ENCODE results near the gene ATP6AP1. TPM values are rescaled to one million over a fixed set of nuclear protein-coding genes. Genes with fewer than 3 reads are reported as not detected.
"Not testable (repeated sequence)": the region's sequence is repeated elsewhere in the genome, so short reads cannot be mapped to it uniquely, and the experiment has no call there.

ATP6AP1 gene
- total and polyA plus RNA-seq, 2 donors (not counting 1 experiment from before 2014, with no cell fraction given): 47.1 to 57.7 TPM

DNA sequence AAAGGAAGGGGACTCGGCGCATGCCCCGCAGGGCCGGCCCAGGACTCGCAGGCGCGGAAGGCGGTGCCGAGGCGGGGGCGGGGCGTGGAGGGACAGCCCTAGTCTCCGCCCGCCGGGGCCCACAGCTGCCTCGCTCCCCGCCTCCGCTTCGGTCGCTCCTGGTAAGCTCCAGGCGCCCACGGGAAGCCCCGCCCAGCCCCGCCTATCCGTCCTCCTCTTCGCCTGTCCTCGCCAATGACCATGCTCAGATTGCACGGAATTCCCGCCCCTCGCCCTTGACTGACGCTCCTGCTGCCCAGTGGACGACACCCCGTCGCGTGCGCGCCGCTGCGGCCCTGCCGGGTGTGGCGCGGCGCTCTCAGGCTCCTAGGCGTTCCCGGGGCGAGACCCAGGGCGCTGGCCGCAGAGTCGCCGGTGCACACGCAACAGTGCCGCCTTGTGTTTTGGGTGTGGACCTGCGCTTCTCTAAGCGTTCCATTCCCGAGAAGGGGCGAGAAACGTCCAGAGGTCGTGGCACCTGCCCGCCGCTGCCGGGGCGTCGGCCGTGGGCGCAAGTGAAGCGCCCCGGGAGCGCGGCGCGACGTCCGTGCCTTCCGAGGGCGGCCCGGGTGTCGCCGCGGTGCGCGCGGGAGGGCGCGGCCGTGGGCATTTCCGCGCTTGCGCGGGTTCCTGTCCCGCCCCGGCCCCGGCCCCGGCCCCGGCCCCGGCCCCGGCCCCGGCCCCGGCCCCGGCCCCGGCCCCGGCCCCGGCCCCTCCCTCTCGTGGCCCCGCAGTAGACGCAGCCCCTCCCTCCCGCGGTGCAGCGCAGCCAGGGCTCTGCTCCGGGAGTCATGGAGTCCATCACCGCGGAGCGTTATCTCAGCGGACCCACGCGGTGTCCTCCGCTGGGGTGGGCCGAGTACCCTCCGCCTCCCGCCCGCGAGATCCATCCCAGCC is 38.4 kb upstream of the ATP6AP1 start:
- intact Hi-C loops (cut with micrococcal nuclease); H3K4me2 ChIP-seq (replicated peaks; ENCODE audit: low read depth, low read length, poor library complexity, severe bottlenecking); H3K27me3 ChIP-seq (replicated peaks in 1 of 4; ENCODE audit: control extremely low read depth in 1 of 4, control insufficient read depth in 3 of 4, insufficient read depth in 4 of 4, low read length in 3 of 4); H3K79me2 ChIP-seq (ENCODE audit: control insufficient read depth, insufficient read depth, low read length); POLR2A ChIA-PET; CTCF ChIA-PET; H3K9me3 ChIP-seq (ENCODE audit: control extremely low read depth in 1 of 3, control insufficient read depth in 2 of 3, insufficient read depth in 1 of 3, low read length in 2 of 3); H3K36me3 ChIP-seq (replicated peaks in 1 of 2; ENCODE audit: control extremely low read depth in 1 of 2, control insufficient read depth in 1 of 2, extremely low read depth in 1 of 2, insufficient read depth in 2 of 2, low read length in 1 of 2); H2AFZ ChIP-seq (ENCODE audit: insufficient read depth, low read depth, low read length, poor library complexity, severe bottlenecking); H3K4me1 ChIP-seq (ENCODE audit: control insufficient read depth in 2 of 2, insufficient read depth in 2 of 2, low read length in 2 of 2); H3K27me3 Mint-ChIP-seq; H3K9me3 Mint-ChIP-seq (ENCODE audit: insufficient read depth); H3K27ac Mint-ChIP-seq; H3K4me3 ChIP-seq (ENCODE audit: control extremely low read depth in 1 of 5, extremely low read depth in 1 of 5, insufficient read depth in 1 of 5, low read depth in 2 of 5, low read length in 4 of 5); H3K9ac ChIP-seq (ENCODE audit: low read length); H3K4me1 Mint-ChIP-seq; H4K20me1 ChIP-seq (ENCODE audit: control insufficient read depth, insufficient read depth, low read length, poor library complexity, severe bottlenecking); H3K4me3 Mint-ChIP-seq; DNase-seq: not testable (repeated sequence)
- WGBS (ENCODE audit: insufficient coverage): 0% methylated on average over 7 of the region's 121 CpGs
- peak; percentile 71 for ATAC-seq (ENCODE audit: low read depth)
- H3K27ac ChIP-seq (ENCODE audit: low read length in 2 of 2): peak overlapping the region in 1 of 2 donors; percentile 38

DNA sequence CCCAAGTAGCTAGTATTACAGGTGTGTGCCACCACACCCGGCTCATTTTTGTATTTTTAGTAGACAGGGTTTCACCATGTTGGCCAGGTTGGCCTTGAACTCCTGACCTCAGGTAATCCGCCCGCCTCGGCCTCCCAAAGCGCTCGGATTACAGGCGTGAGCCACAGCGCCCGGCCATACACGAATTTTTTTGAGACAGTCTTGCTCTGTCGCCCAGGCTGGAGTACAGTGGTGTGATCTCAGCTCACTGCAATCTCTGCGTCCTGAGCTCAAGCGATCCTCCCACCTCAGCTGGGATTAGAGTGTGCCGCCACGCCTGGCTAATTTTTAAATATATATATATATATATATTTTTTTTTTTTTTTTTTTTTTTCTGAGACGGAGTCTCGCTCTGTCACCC is 32.1 kb upstream of the ATP6AP1 start:
- WGBS (ENCODE audit: insufficient coverage): 99% methylated on average over 10 of the region's 17 CpGs
- not testable (repeated sequence) for H3K27ac Mint-ChIP-seq
- POLR2A ChIA-PET: interaction anchor here (0.9 to 2.8 kb wide), 2 partner anchors 13 to 18 kb away, joined by 3 to 7 read pairs; partner anchors contain the start of gene EMD

More for the DNA sequence above, 32.1 kb upstream of the ATP6AP1 start:
- H3K36me3 ChIP-seq (replicated peaks in 1 of 2; ENCODE audit: control extremely low read depth in 1 of 2, control insufficient read depth in 1 of 2, extremely low read depth in 1 of 2, insufficient read depth in 2 of 2, low read length in 1 of 2): peaks cover 0 to 20% of the 10 kb centered on the region in 2 experiments
- H3K4me1 ChIP-seq (ENCODE audit: control insufficient read depth in 2 of 2, insufficient read depth in 2 of 2, low read length in 2 of 2): peaks cover 12 to 20% of the 10 kb centered on the region in 2 donors
- H3K4me3 ChIP-seq (ENCODE audit: control extremely low read depth in 1 of 5, extremely low read depth in 1 of 5, insufficient read depth in 1 of 5, low read depth in 2 of 5, low read length in 4 of 5); H3K79me2 ChIP-seq (ENCODE audit: control insufficient read depth, insufficient read depth, low read length); H3K4me2 ChIP-seq (replicated peaks; ENCODE audit: low read depth, low read length, poor library complexity, severe bottlenecking); DNase-seq; H3K4me3 Mint-ChIP-seq; CTCF ChIA-PET; H3K9me3 Mint-ChIP-seq (ENCODE audit: insufficient read depth); H3K27me3 Mint-ChIP-seq; ATAC-seq (ENCODE audit: low read depth); H3K9me3 ChIP-seq (ENCODE audit: control extremely low read depth in 1 of 3, control insufficient read depth in 2 of 3, insufficient read depth in 1 of 3, low read length in 2 of 3); H3K27me3 ChIP-seq (replicated peaks in 1 of 4; ENCODE audit: control extremely low read depth in 1 of 4, control insufficient read depth in 3 of 4, insufficient read depth in 4 of 4, low read length in 3 of 4); H3K9ac ChIP-seq (ENCODE audit: low read length); H2AFZ ChIP-seq (ENCODE audit: insufficient read depth, low read depth, low read length, poor library complexity, severe bottlenecking); H3K27ac ChIP-seq (ENCODE audit: low read length in 2 of 2): not testable (repeated sequence)
- H3K4me1 Mint-ChIP-seq: peaks cover 16% of the 10 kb centered on the region
- intact Hi-C loops (cut with micrococcal nuclease): loop anchor here (5.0 kb wide), 2 partner anchors 96 to 121 kb away; partner anchors contain the start of genes FAM3A and SLC10A3
- peaks cover 28% of the 10 kb centered on the region for H4K20me1 ChIP-seq (ENCODE audit: control insufficient read depth, insufficient read depth, low read length, poor library complexity, severe bottlenecking)
